ENCODE data around the gene RAB36. TPM values are rescaled to one million over a fixed set of nuclear protein-coding genes. Genes with fewer than 3 reads are reported as not detected.

Gene RAB36
- polyA plus RNA-seq, 1 donor from 2014 or later, result 3.2 TPM

DNA sequence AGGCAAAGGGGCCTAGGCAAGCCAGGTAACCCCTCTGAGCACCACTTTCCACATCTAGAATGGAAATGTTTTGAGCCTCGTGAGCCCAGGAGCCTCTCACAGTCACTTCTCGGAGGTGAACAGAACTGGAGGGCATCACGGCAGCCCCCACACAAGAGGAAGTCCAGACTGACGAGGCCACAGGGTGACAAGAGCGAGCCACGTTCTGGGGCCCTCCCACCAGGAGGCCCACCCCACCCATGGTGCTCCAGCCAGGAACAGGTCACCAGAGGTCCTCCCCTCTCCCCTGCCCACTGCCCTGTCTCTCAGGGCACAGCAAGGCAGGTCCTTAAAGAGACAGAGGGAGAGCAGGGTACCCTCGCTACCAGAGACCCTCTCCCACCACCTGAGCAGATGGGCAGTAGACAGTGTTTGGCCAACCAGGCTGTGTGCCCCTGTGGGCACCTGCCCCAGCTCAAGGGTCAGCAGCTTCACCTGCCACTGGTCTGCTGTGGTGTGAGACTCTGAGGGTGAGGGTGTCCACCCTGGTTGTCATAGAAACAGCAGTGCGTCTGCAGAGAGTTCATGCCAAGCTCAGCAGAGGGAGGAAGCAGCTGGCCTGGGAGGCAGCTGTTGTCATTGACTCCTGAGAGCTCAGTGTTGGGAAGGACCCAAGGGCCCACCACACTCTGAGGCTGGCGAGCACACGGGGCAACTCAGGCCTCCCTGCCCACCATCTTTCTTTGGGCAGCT is 34.9 kb upstream of the RAB36 start:
- Histone ChIP-seq H3K79me2 (replicated peaks; ENCODE audit: insufficient read depth, low read length) (no peaks in the 10 kb centered on the region), H3K27me3 (ENCODE audit: insufficient read depth, low read depth, low read length) (no peaks in the 10 kb centered on the region), H3F3A (ENCODE audit: insufficient read depth, low read length, poor library complexity, severe bottlenecking) (no peaks in the 10 kb centered on the region), H3K36me3 (ENCODE audit: insufficient read depth, low read length) (no peaks in the 10 kb centered on the region), H3K9ac (ENCODE audit: low read length) (no peak overlapping the region), H3K27ac (ENCODE audit: low read length) (no peak overlapping the region), H3K4me3 (ENCODE audit: low read length) (no peak overlapping the region), H3K9me2 (ENCODE audit: insufficient read depth, low read length) (no peaks in the 10 kb centered on the region), H2AFZ (ENCODE audit: low read depth, low read length) (no peak overlapping the region), H4K20me1 (ENCODE audit: insufficient read depth) (no peaks in the 10 kb centered on the region), H3K4me2 (ENCODE audit: low read length) (no peak overlapping the region), H3K9me3 (ENCODE audit: low read length) (no peaks in the 10 kb centered on the region)
- TF ChIP-seq RAD21 (conservative IDR thresholded peaks at IDR 0.05), result no peak
- no peak for TF ChIP-seq POLR2AphosphoS5 (IDR thresholded peaks at IDR 0.05)
- no peak for TF ChIP-seq EP300 (conservative IDR thresholded peaks at IDR 0.05; ENCODE audit: poor library complexity, severe bottlenecking)
- no peak for TF ChIP-seq TAF1 (IDR thresholded peaks at IDR 0.05; ENCODE audit: low read depth)
- no peak for TF ChIP-seq EZH2 (IDR thresholded peaks at IDR 0.05; ENCODE audit: borderline replicate concordance, insufficient read depth, low read length, poor library complexity, severe bottlenecking)
- TF ChIP-seq MXI1 (conservative IDR thresholded peaks at IDR 0.05; ENCODE audit: poor library complexity, severe bottlenecking), result no peak
- TF ChIP-seq, protein P1, sequence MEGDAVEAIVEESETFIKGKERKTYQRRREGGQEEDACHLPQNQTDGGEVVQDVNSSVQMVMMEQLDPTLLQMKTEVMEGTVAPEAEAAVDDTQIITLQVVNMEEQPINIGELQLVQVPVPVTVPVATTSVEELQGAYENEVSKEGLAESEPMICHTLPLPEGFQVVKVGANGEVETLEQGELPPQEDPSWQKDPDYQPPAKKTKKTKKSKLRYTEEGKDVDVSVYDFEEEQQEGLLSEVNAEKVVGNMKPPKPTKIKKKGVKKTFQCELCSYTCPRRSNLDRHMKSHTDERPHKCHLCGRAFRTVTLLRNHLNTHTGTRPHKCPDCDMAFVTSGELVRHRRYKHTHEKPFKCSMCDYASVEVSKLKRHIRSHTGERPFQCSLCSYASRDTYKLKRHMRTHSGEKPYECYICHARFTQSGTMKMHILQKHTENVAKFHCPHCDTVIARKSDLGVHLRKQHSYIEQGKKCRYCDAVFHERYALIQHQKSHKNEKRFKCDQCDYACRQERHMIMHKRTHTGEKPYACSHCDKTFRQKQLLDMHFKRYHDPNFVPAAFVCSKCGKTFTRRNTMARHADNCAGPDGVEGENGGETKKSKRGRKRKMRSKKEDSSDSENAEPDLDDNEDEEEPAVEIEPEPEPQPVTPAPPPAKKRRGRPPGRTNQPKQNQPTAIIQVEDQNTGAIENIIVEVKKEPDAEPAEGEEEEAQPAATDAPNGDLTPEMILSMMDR (IDR thresholded peaks at IDR 0.05; ENCODE audit: poor library complexity, severe bottlenecking), result no peak
- no peak for TF ChIP-seq SMC3 (conservative IDR thresholded peaks at IDR 0.05; ENCODE audit: poor library complexity)
- TF ChIP-seq, protein P2, sequence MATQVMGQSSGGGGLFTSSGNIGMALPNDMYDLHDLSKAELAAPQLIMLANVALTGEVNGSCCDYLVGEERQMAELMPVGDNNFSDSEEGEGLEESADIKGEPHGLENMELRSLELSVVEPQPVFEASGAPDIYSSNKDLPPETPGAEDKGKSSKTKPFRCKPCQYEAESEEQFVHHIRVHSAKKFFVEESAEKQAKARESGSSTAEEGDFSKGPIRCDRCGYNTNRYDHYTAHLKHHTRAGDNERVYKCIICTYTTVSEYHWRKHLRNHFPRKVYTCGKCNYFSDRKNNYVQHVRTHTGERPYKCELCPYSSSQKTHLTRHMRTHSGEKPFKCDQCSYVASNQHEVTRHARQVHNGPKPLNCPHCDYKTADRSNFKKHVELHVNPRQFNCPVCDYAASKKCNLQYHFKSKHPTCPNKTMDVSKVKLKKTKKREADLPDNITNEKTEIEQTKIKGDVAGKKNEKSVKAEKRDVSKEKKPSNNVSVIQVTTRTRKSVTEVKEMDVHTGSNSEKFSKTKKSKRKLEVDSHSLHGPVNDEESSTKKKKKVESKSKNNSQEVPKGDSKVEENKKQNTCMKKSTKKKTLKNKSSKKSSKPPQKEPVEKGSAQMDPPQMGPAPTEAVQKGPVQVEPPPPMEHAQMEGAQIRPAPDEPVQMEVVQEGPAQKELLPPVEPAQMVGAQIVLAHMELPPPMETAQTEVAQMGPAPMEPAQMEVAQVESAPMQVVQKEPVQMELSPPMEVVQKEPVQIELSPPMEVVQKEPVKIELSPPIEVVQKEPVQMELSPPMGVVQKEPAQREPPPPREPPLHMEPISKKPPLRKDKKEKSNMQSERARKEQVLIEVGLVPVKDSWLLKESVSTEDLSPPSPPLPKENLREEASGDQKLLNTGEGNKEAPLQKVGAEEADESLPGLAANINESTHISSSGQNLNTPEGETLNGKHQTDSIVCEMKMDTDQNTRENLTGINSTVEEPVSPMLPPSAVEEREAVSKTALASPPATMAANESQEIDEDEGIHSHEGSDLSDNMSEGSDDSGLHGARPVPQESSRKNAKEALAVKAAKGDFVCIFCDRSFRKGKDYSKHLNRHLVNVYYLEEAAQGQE (IDR thresholded peaks at IDR 0.05; ENCODE audit: borderline replicate concordance), result no peak

DNA sequence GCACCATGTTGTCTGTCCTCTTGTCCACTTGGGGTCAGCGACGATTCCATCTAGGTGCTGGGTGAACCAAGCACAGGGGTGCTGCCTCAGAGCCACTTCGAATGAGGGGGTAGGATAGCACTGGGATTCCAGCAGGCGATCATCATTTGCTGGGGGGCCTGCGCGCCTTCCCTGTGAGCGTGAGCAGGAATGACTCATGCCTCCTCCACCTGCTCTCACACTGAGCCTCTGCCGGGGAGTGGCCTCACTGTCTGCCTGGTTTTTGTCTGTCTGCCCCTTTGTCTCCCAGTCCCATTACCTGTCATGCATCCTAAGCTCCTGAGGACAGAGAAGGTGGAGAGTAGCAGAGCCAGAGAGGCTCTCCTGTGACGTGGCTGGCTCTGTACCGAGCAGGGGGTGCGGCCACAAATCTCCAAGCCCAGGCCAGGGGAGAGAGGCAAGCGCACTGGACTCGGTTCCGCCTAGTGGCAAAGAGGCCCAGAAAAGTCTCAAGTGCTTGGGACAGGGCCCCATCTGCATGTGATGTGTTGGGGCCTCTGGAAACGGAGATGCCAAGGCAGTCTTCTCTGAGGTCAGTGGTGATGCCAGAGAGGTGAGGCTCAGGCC is 34.3 kb upstream of the RAB36 start:
- Histone ChIP-seq H3K27ac (ENCODE audit: low read length) (no peak overlapping the region), H3K27me3 (ENCODE audit: insufficient read depth, low read depth, low read length) (no peaks in the 10 kb centered on the region), H3K4me2 (ENCODE audit: low read length) (no peak overlapping the region), H3K36me3 (ENCODE audit: insufficient read depth, low read length) (no peaks in the 10 kb centered on the region), H3K9me2 (ENCODE audit: insufficient read depth, low read length) (no peaks in the 10 kb centered on the region), H3F3A (ENCODE audit: insufficient read depth, low read length, poor library complexity, severe bottlenecking) (no peaks in the 10 kb centered on the region), H3K9ac (ENCODE audit: low read length) (no peak overlapping the region), H3K79me2 (replicated peaks; ENCODE audit: insufficient read depth, low read length) (no peaks in the 10 kb centered on the region), H2AFZ (ENCODE audit: low read depth, low read length) (no peak overlapping the region), H3K9me3 (ENCODE audit: low read length) (no peaks in the 10 kb centered on the region), H3K4me3 (ENCODE audit: low read length) (no peak overlapping the region), H4K20me1 (ENCODE audit: insufficient read depth) (no peaks in the 10 kb centered on the region)
- TF ChIP-seq EP300 (conservative IDR thresholded peaks at IDR 0.05; ENCODE audit: poor library complexity, severe bottlenecking), result no peak
- TF ChIP-seq MXI1 (conservative IDR thresholded peaks at IDR 0.05; ENCODE audit: poor library complexity, severe bottlenecking), result no peak
- TF ChIP-seq EZH2 (IDR thresholded peaks at IDR 0.05; ENCODE audit: borderline replicate concordance, insufficient read depth, low read length, poor library complexity, severe bottlenecking), result no peak
- TF ChIP-seq TAF1 (IDR thresholded peaks at IDR 0.05; ENCODE audit: low read depth), result no peak
- TF ChIP-seq POLR2AphosphoS5 (IDR thresholded peaks at IDR 0.05), result no peak
- TF ChIP-seq SMC3 (conservative IDR thresholded peaks at IDR 0.05; ENCODE audit: poor library complexity), result no peak
- TF ChIP-seq, protein P2 (IDR thresholded peaks at IDR 0.05; ENCODE audit: borderline replicate concordance), result no peak
- TF ChIP-seq RAD21 (conservative IDR thresholded peaks at IDR 0.05), result no peak
- TF ChIP-seq, protein P1 (IDR thresholded peaks at IDR 0.05; ENCODE audit: poor library complexity, severe bottlenecking), result no peak

All from neural cell (in vitro differentiated cells).